SK-N-SH treated with all-trans-retinoic acid at 6 μM for 48 hours (cell line): Measurements from ENCODE around the gene LAMA2.

ENCODE experiments used
- ATAC-seq: fragments of 200-7000 bp; cut with Tn5 transposase; 3 replicates; pipeline ENCODE4 v1.9.1; 2020; ENCODE audit warnings: mild to moderate bottlenecking, moderate library complexity
- ARNTL ChIP-seq: fragments of 450-650 bp; formaldehyde crosslinking; IDR thresholded peaks from 2 replicates; pipeline ENCODE4 v1.5.0; 2020; ENCODE audit warnings: low read depth, mild to moderate bottlenecking, moderate library complexity, borderline replicate concordance
- BACH2 ChIP-seq: fragments of 250-450 bp; sonication (Bioruptor Pico); IDR thresholded peaks from 2 replicates; pipeline ENCODE4 v1.9.0; 2021; ENCODE audit warnings: mild to moderate bottlenecking, borderline replicate concordance
- CSDC2 ChIP-seq: fragments of 250-450 bp; sonication (Bioruptor Pico); IDR thresholded peaks from 2 replicates; pipeline ENCODE4 v1.5.0; 2020; ENCODE audit warnings: mild to moderate bottlenecking, moderate library complexity
- CSRNP3 ChIP-seq: fragments of 250-450 bp; sonication (Bioruptor Pico); IDR thresholded peaks from 2 replicates; pipeline ENCODE4 v1.5.1; 2021; ENCODE audit warnings: mild to moderate bottlenecking, moderate library complexity
- ESRRG ChIP-seq: fragments of 250-450 bp; sonication (Bioruptor Pico); IDR thresholded peaks from 2 replicates; pipeline ENCODE4 v1.6.1; 2021; ENCODE audit warnings: mild to moderate bottlenecking
- GLIS3 ChIP-seq: fragments of 250-450 bp; sonication (Bioruptor Pico); IDR thresholded peaks from 2 replicates; pipeline ENCODE4 v1.5.0; 2020; ENCODE audit warnings: mild to moderate bottlenecking, moderate library complexity
- ISL1 ChIP-seq: fragments of 250-450 bp; sonication (Bioruptor Pico); IDR thresholded peaks from 2 replicates; pipeline ENCODE4 v2.1.2; 2022; ENCODE audit warnings: mild to moderate bottlenecking, moderate library complexity
- OSR1 ChIP-seq: fragments of 250-450 bp; sonication (Bioruptor Pico); IDR thresholded peaks from 2 replicates; pipeline ENCODE4 v1.8.0; 2022; ENCODE audit warnings: moderate library complexity, mild to moderate bottlenecking, inconsistent platforms
- PPARA ChIP-seq: fragments of 250-450 bp; sonication (Bioruptor Pico); IDR thresholded peaks from 2 replicates; pipeline ENCODE4 v1.5.0; 2020; ENCODE audit warnings: mild to moderate bottlenecking, borderline replicate concordance
- RARB ChIP-seq: fragments of 250-450 bp; sonication (Bioruptor Pico); IDR thresholded peaks from 2 replicates; pipeline ENCODE4 v1.8.0; 2021; ENCODE audit warnings: mild to moderate bottlenecking, moderate library complexity
- SNAI2 ChIP-seq: fragments of 250-450 bp; sonication (Bioruptor Pico); IDR thresholded peaks from 2 replicates; pipeline ENCODE4 v1.5.0; 2020; ENCODE audit warnings: mild to moderate bottlenecking, moderate library complexity
- TCF4 ChIP-seq: fragments of 250-450 bp; sonication (Bioruptor Pico); IDR thresholded peaks from 2 replicates; pipeline ENCODE4 v1.8.0; 2021; ENCODE audit warnings: mild to moderate bottlenecking, moderate library complexity, borderline replicate concordance
- TOX ChIP-seq: fragments of 250-450 bp; sonication (Bioruptor Pico); IDR thresholded peaks from 2 replicates; pipeline ENCODE4 v1.8.0; 2021; ENCODE audit warnings: mild to moderate bottlenecking, moderate library complexity, borderline replicate concordance
- ZC3H10 ChIP-seq: fragments of 250-450 bp; sonication (Bioruptor Pico); IDR thresholded peaks from 2 replicates; pipeline ENCODE4 v1.5.1; 2021; ENCODE audit warnings: mild to moderate bottlenecking, moderate library complexity
- ZFP3 ChIP-seq: fragments of 250-450 bp; sonication (Bioruptor Pico); IDR thresholded peaks from 2 replicates; pipeline ENCODE4 v1.5.0; 2020; ENCODE audit warnings: mild to moderate bottlenecking, moderate library complexity
- ZFP30 ChIP-seq: fragments of 450-650 bp; formaldehyde crosslinking; IDR thresholded peaks from 2 replicates; pipeline ENCODE4 v1.5.0; 2022; ENCODE audit warnings: mild to moderate bottlenecking, moderate library complexity
- ZNF565 ChIP-seq: fragments of 450-650 bp; formaldehyde crosslinking; conservative IDR thresholded peaks from 2 replicates; pipeline ENCODE4 v1.5.0; 2020; ENCODE audit warnings: low read depth, mild to moderate bottlenecking, moderate library complexity
- ZNF8 ChIP-seq: fragments of 450-650 bp; formaldehyde crosslinking; IDR thresholded peaks from 2 replicates; pipeline ENCODE4 v1.5.0; 2020; ENCODE audit warnings: mild to moderate bottlenecking, moderate library complexity
- TF ChIP-seq, protein P1 (sequence below): fragments of 250-450 bp; sonication (Bioruptor Pico); IDR thresholded peaks from 2 replicates; pipeline ENCODE4 v1.5.0; 2020; ENCODE audit warnings: mild to moderate bottlenecking, moderate library complexity
- TF ChIP-seq, protein P2 (sequence below): fragments of 250-450 bp; sonication (Bioruptor Pico); IDR thresholded peaks from 2 replicates; pipeline ENCODE4 v1.8.0; 2020; ENCODE audit warnings: mild to moderate bottlenecking, moderate library complexity, borderline replicate concordance
- TF ChIP-seq, protein P3 (sequence below): fragments of 250-450 bp; sonication (Bioruptor Pico); IDR thresholded peaks from 2 replicates; pipeline ENCODE4 v1.5.1; 2020; ENCODE audit warnings: low read depth, mild to moderate bottlenecking, moderate library complexity

Gene LAMA2

GRCh38 chr6:129073051-129073450, 190.1 kb downstream of the LAMA2 start:
- TF ChIP-seq, protein P1, sequence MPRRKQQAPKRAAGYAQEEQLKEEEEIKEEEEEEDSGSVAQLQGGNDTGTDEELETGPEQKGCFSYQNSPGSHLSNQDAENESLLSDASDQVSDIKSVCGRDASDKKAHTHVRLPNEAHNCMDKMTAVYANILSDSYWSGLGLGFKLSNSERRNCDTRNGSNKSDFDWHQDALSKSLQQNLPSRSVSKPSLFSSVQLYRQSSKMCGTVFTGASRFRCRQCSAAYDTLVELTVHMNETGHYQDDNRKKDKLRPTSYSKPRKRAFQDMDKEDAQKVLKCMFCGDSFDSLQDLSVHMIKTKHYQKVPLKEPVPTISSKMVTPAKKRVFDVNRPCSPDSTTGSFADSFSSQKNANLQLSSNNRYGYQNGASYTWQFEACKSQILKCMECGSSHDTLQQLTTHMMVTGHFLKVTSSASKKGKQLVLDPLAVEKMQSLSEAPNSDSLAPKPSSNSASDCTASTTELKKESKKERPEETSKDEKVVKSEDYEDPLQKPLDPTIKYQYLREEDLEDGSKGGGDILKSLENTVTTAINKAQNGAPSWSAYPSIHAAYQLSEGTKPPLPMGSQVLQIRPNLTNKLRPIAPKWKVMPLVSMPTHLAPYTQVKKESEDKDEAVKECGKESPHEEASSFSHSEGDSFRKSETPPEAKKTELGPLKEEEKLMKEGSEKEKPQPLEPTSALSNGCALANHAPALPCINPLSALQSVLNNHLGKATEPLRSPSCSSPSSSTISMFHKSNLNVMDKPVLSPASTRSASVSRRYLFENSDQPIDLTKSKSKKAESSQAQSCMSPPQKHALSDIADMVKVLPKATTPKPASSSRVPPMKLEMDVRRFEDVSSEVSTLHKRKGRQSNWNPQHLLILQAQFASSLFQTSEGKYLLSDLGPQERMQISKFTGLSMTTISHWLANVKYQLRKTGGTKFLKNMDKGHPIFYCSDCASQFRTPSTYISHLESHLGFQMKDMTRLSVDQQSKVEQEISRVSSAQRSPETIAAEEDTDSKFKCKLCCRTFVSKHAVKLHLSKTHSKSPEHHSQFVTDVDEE (CRISPR knock-in tag) = no peak
- no peak for TF ChIP-seq SNAI2 (CRISPR knock-in tag)
- TF ChIP-seq OSR1 = no peak
- TF ChIP-seq, protein P2, sequence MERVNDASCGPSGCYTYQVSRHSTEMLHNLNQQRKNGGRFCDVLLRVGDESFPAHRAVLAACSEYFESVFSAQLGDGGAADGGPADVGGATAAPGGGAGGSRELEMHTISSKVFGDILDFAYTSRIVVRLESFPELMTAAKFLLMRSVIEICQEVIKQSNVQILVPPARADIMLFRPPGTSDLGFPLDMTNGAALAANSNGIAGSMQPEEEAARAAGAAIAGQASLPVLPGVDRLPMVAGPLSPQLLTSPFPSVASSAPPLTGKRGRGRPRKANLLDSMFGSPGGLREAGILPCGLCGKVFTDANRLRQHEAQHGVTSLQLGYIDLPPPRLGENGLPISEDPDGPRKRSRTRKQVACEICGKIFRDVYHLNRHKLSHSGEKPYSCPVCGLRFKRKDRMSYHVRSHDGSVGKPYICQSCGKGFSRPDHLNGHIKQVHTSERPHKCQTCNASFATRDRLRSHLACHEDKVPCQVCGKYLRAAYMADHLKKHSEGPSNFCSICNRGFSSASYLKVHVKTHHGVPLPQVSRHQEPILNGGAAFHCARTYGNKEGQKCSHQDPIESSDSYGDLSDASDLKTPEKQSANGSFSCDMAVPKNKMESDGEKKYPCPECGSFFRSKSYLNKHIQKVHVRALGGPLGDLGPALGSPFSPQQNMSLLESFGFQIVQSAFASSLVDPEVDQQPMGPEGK = no peak
- TF ChIP-seq CSRNP3 (CRISPR knock-in tag) = no peak
- TF ChIP-seq, protein P3, sequence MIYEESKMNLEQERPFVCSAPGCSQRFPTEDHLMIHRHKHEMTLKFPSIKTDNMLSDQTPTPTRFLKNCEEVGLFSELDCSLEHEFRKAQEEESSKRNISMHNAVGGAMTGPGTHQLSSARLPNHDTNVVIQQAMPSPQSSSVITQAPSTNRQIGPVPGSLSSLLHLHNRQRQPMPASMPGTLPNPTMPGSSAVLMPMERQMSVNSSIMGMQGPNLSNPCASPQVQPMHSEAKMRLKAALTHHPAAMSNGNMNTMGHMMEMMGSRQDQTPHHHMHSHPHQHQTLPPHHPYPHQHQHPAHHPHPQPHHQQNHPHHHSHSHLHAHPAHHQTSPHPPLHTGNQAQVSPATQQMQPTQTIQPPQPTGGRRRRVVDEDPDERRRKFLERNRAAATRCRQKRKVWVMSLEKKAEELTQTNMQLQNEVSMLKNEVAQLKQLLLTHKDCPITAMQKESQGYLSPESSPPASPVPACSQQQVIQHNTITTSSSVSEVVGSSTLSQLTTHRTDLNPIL (CRISPR knock-in tag) = no peak
- no peak for TF ChIP-seq GLIS3
- no peak for TF ChIP-seq ZC3H10 (CRISPR knock-in tag)
- TF ChIP-seq TOX (CRISPR knock-in tag) = no peak
- TF ChIP-seq ISL1 (CRISPR knock-in tag) = no peak
- no peak for TF ChIP-seq ZNF565 (CRISPR knock-in tag)
- TF ChIP-seq CSDC2 (CRISPR knock-in tag) = no peak
- TF ChIP-seq ZFP30 = no peak
- no peak for TF ChIP-seq BACH2 (CRISPR knock-in tag)
- no peak for TF ChIP-seq TCF4 (CRISPR knock-in tag)
- TF ChIP-seq ZNF8 (CRISPR knock-in tag) = no peak
- TF ChIP-seq PPARA (CRISPR knock-in tag) = no peak
- no peak for TF ChIP-seq ZFP3 (CRISPR knock-in tag)
- TF ChIP-seq RARB (CRISPR knock-in tag) = no peak
- no peak for ATAC-seq

- TF ChIP-seq SNAI2 (CRISPR knock-in tag) = no peak
- no peak for TF ChIP-seq ESRRG (CRISPR knock-in tag)
- TF ChIP-seq, protein P3 (CRISPR knock-in tag) = no peak
- no peak for TF ChIP-seq CSRNP3 (CRISPR knock-in tag)
- no peak for TF ChIP-seq ISL1 (CRISPR knock-in tag)
- TF ChIP-seq ZNF8 (CRISPR knock-in tag) = no peak
- TF ChIP-seq, protein P1 (CRISPR knock-in tag) = no peak
- no peak for TF ChIP-seq TOX (CRISPR knock-in tag)
- TF ChIP-seq ZFP30 = no peak
- TF ChIP-seq, protein P2 = no peak
- no peak for TF ChIP-seq GLIS3
- TF ChIP-seq CSDC2 (CRISPR knock-in tag) = no peak
- no peak for TF ChIP-seq ARNTL
- no peak for ATAC-seq
Observed at GRCh38 chr6:129073691-129074395, 190.9 kb downstream of the LAMA2 start.
